ENCODE results near the gene PSMF1.
"Not testable (repeated sequence)": the region's sequence is repeated elsewhere in the genome, so short reads cannot be mapped to it uniquely, and the experiment has no call there.

PSMF1 gene

DNA sequence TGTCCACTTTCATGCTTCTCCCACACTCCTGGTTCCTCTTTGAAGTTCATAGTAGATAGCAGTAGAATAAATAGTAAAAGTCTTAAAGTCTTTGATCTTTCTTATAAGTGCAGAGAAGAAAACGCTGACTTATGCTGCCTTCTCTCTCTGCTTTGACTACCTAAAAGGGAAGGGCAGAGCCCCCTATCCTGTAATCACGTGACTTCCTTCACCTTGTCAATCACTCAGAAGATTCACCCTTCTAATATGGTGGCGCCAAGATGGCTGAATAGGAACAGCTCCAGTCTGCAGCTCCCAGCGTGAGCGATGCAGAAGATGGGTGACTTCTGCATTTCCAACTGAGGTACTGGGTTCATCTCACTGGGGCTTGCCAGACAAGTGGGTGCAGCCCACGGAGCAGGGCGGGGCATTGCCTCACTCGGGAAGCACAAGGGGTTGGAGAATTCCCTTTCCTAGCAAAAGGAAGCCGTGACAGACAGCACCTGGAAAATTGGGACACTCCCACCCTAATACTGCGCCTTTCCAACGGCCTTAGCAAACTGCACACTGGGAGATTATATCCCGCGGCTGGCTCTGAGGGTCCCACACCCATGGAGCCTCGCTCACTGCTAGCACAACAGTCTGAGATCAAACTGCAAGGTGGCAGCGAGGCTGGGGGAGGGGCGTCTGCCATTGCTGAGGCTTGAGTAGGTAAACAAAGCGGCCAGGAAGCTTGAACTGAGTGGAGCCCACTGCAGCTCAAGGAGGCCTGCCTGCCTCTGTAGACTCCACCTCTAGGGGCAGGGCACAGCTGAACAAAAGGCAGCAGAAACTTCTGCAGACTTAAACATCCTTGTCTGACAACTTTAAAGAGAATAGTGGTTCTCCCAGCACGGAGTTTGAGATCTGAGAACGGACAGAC, 98.4 kb downstream of the PSMF1 start:
- H3K9ac ChIP-seq (ENCODE audit: low read length); H3K4me3 ChIP-seq (ENCODE audit: low read length); DNase-seq (ENCODE audit: low read depth): not testable (repeated sequence)

More for the DNA sequence above, 98.4 kb downstream of the PSMF1 start:
- H3K27me3 ChIP-seq (replicated peaks; ENCODE audit: control insufficient read depth, insufficient read depth, low read length); H3K36me3 ChIP-seq (ENCODE audit: control insufficient read depth, insufficient read depth, low read length, severe bottlenecking); H3K9me3 ChIP-seq (ENCODE audit: control insufficient read depth, low read length); H3K4me1 ChIP-seq (ENCODE audit: control insufficient read depth, insufficient read depth, low read length): not testable (repeated sequence)
